SJCRH30 (cell line): ENCODE data around the gene JAG1. TPM values are rescaled to one million over a fixed set of nuclear protein-coding genes. Genes with fewer than 3 reads are reported as not detected.
"Not testable (repeated sequence)": the region's sequence is repeated elsewhere in the genome, so short reads cannot be mapped to it uniquely, and the experiment has no call there.

Experiments used
- DNase-seq, 2 experiments: peaks; one replicate each; pipeline ENCODE4 v3.0.0-alpha.2; 2015 to 2020
- H3K27ac ChIP-seq: fragments of 250-450 bp; sonication (Bioruptor Pico); 2 replicates; pipeline ENCODE4 v1.5.1; 2020; ENCODE audit warnings: mild to moderate bottlenecking, moderate library complexity
- H3K27me3 ChIP-seq: fragments of 250-450 bp; sonication (Bioruptor Pico); 2 replicates; pipeline ENCODE4 v1.5.1; 2020; ENCODE audit warnings: mild to moderate bottlenecking, moderate library complexity
- H3K36me3 ChIP-seq: fragments of 250-450 bp; sonication (Bioruptor Pico); 2 replicates; pipeline ENCODE4 v1.5.1; 2020; ENCODE audit warnings: mild to moderate bottlenecking, moderate library complexity
- H3K4me1 ChIP-seq: fragments of 250-450 bp; sonication (Bioruptor Pico); 2 replicates; pipeline ENCODE4 v1.5.1; 2020; ENCODE audit warnings: mild to moderate bottlenecking, moderate library complexity
- H3K4me3 ChIP-seq: fragments of 250-450 bp; sonication (Bioruptor Pico); 2 replicates; pipeline ENCODE4 v1.5.1; 2020; ENCODE audit warnings: mild to moderate bottlenecking, moderate library complexity
- H3K9me3 ChIP-seq: fragments of 250-450 bp; sonication (Bioruptor Pico); replicated peaks from 2 replicates; pipeline ENCODE4 v1.5.1; 2020; ENCODE audit warnings: mild to moderate bottlenecking, moderate library complexity
- total RNA-seq: library from RNA; depleted of rRNA; stranded (reverse); fragments of >200 nt; shearing (Covaris generic); gene quantifications from 2 replicates; pipeline ENCODE4 v1.2.3, GENCODE V29; 2014; rRNA removed

JAG1 gene
- total RNA-seq, 1 experiment from 2014 or later, result 8.8 TPM

- H3K4me3 ChIP-seq, result no peak overlapping the region
- H3K4me1 ChIP-seq, result peaks cover 33% of the 10 kb centered on the region
- no peaks in the 10 kb centered on the region for H3K27me3 ChIP-seq
- H3K36me3 ChIP-seq, result no peaks in the 10 kb centered on the region
- H3K9me3 ChIP-seq, result no peaks in the 10 kb centered on the region
- no peak overlapping the region for H3K27ac ChIP-seq
- DNase-seq, result no peak
Observed at GRCh38 chr20:10597637-10598036, 76.2 kb downstream of the JAG1 start.

DNA sequence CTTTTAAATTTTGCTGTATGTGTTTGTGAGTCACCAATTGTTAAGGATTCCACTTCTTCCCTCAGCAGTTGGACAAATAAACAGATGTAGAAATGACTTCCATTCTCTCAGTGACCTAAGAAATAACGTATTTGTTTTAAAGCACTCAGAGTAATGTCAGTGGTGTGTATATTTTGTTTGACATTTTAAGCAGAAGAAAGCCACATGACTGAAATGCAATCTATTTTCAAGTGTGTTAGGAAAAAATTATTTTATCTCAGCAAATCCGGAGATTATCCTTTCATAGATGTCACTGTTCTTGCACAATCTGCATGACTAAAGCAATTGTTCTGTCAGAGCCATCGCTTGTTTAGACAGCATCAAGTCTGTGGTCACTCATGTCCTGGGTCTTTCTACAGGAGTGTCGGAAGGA is 77.1 kb downstream of the JAG1 start:
- peak overlapping the region; percentile 28 for H3K27ac ChIP-seq
- no peaks in the 10 kb centered on the region for H3K27me3 ChIP-seq
- no peaks in the 10 kb centered on the region for H3K36me3 ChIP-seq
- no peaks in the 10 kb centered on the region for H3K9me3 ChIP-seq
- H3K4me3 ChIP-seq, result no peak overlapping the region
- peak; percentile 14 to 56 for DNase-seq
- peaks cover 39% of the 10 kb centered on the region for H3K4me1 ChIP-seq

DNA sequence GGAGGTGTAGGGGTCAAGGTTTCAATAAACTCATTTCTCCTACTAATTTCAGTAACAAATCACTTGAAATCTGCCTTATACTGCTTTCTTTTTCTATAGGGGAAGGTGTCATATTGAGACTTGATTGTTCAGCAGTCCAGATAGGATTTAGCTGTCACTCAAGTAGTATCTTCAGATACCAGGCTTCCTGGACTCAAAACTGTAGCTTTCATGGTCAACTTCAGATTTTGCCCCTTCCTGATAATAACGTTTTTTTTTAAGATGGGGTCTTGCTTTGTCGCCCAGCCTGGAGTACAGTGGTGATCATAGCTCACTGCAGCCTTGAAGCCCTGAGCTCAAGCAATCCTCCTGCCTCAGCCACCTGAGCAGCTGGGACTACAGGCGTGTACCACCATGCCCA is 77.8 kb downstream of the JAG1 start:
- Histone ChIP-seq H3K27me3 (no peaks in the 10 kb centered on the region), H3K9me3 (no peaks in the 10 kb centered on the region), H3K4me1 (peaks cover 45% of the 10 kb centered on the region), H3K36me3 (no peaks in the 10 kb centered on the region), H3K4me3 (no peak overlapping the region), H3K27ac (no peak overlapping the region)
- DNase-seq, result no peak

DNA sequence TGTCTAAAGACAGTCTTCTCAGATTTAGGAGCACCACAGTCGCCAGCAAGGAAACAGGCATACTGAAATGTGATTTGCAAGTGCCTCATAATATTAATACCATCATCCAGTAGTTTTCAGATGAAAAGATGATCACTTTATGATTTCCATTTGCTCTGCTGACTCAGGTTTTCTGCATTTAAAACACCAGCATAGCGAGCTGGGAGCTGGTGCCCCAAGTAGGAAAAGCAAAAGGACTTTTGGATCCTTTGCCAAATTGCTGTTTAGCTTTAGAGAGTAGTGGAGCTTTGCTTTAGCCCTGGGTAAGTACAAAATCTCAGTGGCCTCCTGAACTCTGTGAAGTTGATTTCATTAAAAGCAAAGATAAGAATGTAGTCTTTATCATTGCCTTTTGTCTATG is 78.5 kb downstream of the JAG1 start:
- H3K36me3 ChIP-seq, result no peaks in the 10 kb centered on the region
- no peak overlapping the region for H3K4me3 ChIP-seq
- H3K4me1 ChIP-seq, result peaks cover 45% of the 10 kb centered on the region
- no peaks in the 10 kb centered on the region for H3K27me3 ChIP-seq
- H3K27ac ChIP-seq, result no peak overlapping the region
- DNase-seq, result no peak
- no peaks in the 10 kb centered on the region for H3K9me3 ChIP-seq

- Histone ChIP-seq H3K27me3 (no peaks in the 10 kb centered on the region), H3K4me3 (no peak overlapping the region), H3K4me1 (peaks cover 45% of the 10 kb centered on the region), H3K36me3 (no peaks in the 10 kb centered on the region), H3K27ac (peak overlapping the region; percentile 27), H3K9me3 (no peaks in the 10 kb centered on the region)
- peak; percentile 76 to 88 for DNase-seq
Observed at GRCh38 chr20:10594296-10594868, 79.4 kb downstream of the JAG1 start.

DNA sequence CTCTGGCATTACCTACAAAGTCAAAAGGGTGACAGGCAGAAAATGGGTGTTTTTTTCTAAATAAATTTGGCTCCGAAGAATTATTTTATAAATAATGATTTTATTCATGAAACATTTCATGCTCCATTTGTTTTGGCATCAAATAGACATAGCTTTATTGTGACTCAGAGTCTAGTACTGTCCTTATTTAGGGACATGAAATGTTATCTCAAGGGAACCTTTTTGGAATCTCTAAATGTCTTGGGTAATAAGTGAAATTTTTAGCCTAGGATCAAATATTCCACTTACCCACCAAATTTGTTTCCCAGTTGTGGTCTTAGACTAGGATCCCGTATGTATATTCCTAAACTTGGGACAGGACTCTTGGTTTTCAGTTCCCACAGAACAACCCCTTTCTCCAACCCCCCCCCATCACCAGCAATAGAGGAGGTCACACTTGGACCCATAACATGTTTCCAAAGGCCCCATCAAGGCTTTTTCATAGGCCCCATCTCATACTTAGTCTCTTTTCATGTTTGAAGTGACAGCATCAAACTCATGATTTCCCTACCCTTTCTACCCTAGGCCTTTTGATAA is 81.8 kb downstream of the JAG1 start:
- H3K4me3 ChIP-seq, result no peak overlapping the region
- H3K9me3 ChIP-seq, result no peaks in the 10 kb centered on the region
- DNase-seq, result no peak
- H3K4me1 ChIP-seq, result peaks cover 41% of the 10 kb centered on the region
- H3K36me3 ChIP-seq, result no peaks in the 10 kb centered on the region; the same call in 1 of the 2 replicates
- no peaks in the 10 kb centered on the region for H3K27me3 ChIP-seq
- H3K27ac ChIP-seq, result no peak overlapping the region

DNA sequence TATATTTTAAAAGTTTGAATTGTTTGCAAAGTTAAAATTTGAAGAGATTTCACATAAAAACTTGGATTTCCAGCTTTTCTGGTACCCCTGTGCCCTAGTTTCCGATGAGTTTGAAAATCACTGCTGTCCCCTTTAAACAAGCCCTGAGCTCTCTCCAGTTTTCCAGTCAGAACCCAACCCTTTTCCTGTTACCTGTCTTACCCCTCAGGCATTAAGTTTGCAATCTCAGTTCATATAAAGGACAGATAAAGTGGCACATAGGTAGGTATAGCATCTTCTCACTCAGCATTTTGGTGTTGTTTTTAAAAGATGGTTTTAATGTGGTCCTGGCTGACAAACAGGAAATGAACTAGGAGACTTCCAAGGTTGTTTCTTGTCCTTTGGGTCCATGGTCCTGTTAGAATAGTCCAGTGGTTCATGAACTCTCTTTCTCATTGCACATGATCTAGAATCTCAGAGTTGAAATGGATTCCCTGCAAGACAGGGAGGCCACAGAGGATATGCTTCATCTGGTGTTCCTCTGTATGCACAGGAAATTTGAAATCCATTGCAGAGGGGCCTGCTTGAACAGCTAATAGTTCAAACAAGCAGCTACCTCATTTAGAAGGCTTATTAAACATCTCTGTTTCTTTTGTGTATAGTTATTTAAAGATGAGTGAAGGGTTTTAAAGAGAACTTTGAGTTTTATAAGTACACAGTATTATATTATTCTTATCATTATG is 82.7 kb downstream of the JAG1 start:
- H3K27me3 ChIP-seq, result no peaks in the 10 kb centered on the region
- no peaks in the 10 kb centered on the region; the same call in 1 of the 2 replicates for H3K36me3 ChIP-seq
- H3K27ac ChIP-seq, result no peak overlapping the region
- no peak overlapping the region for H3K4me3 ChIP-seq
- no peaks in the 10 kb centered on the region for H3K9me3 ChIP-seq
- peaks cover 31% of the 10 kb centered on the region for H3K4me1 ChIP-seq
- no peak for DNase-seq

- H3K27me3 ChIP-seq, DNase-seq, H3K4me3 ChIP-seq, H3K27ac ChIP-seq, H3K9me3 ChIP-seq, H3K36me3 ChIP-seq: not testable (repeated sequence)
- peaks cover 25% of the 10 kb centered on the region for H3K4me1 ChIP-seq
Observed at GRCh38 chr20:10590446-10590845, 83.4 kb downstream of the JAG1 start.

Other genes with a start within 250 kb of the JAG1 start
- 15.1 and 16.3 TPM in 2 replicates for gene MKKS, start 239.8 kb downstream of the JAG1 start, total RNA-seq
- gene SLX4IP, start 238.7 kb downstream of the JAG1 start, total RNA-seq, result 10.3 and 11.5 TPM in 2 replicates